Heart left ventricle (tissue), 16 donors: ENCODE measurements around the gene OLAH. TPM values are rescaled to one million over a fixed set of nuclear protein-coding genes. Genes with fewer than 3 reads are reported as not detected.

Source experiments
- ATAC-seq, 4 donors: fragments of 200-7000 bp; cut with Tn5 transposase; one replicate each; pipeline ENCODE4 v1.9.1; 2020 to 2022; ENCODE audit warnings: moderate library complexity in 4 of 4, mild to moderate bottlenecking in 3 of 4, moderate number of reproducible peaks in 1 of 4
- DNase-seq, 5 donors: peaks; one replicate each; pipeline ENCODE4 v3.0.0-alpha.2; 2020
- H3K27ac ChIP-seq, 12 donors: fragments of 200-600 bp; sonication (generic) in 4 of 12; one replicate each; pipeline versions ENCODE4 v1.5.0 to v1.8.0; 2016 to 2022; ENCODE audit warnings: mild to moderate bottlenecking in 2 of 12
- H3K27me3 ChIP-seq, 9 donors: fragments of 200-600 bp; sonication (generic) in 2 of 9; one replicate each; pipeline versions ENCODE4 v1.5.1 to v1.8.0; 2016 to 2022; ENCODE audit warnings: mild to moderate bottlenecking in 3 of 9
- H3K36me3 ChIP-seq, 9 donors: fragments of 200-600 bp; sonication (generic) in 2 of 9; one replicate each; pipeline versions ENCODE4 v1.5.0 to v1.8.0; 2018 to 2022; ENCODE audit warnings: mild to moderate bottlenecking in 2 of 9
- H3K4me1 ChIP-seq, 12 donors: fragments of 200-600 bp; sonication (generic) in 4 of 12; one replicate each; pipeline versions ENCODE4 v1.5.0 to v1.8.0; 2016 to 2022; ENCODE audit warnings: mild to moderate bottlenecking in 3 of 12
- H3K4me3 ChIP-seq, 12 donors: fragments of 200-600 bp; sonication (generic) in 4 of 12; one replicate each; pipeline versions ENCODE4 v1.5.0 to v1.8.0; 2017 to 2022; ENCODE audit warnings: mild to moderate bottlenecking in 9 of 12, moderate library complexity in 4 of 12
- H3K9me3 ChIP-seq, 12 donors: fragments of 200-600 bp; sonication (generic) in 4 of 12; one replicate each; pipeline versions ENCODE4 v1.5.0 to v1.8.0; 2016 to 2022; ENCODE audit warnings: mild to moderate bottlenecking in 1 of 12
- POLR2A ChIP-seq, 2 donors: fragments of 450-650 bp; IDR thresholded peaks; one replicate each; pipeline ENCODE4 v1.6.1; 2017; ENCODE audit warnings: antibody characterized with exemption in 2 of 2, mild to moderate bottlenecking in 2 of 2, moderate library complexity in 2 of 2
- WGBS, 4 donors: extraction: QIAGEN DNeasy Blood & Tissue Kit in 2 of 4; methylation state at CpG; one replicate each; pipeline versions ENCODE4 v1.1.5 to v1.1.7; 2013 to 2018; 5-methylcytosine and 5-hydroxymethylcytosine counted together
- intact Hi-C, 10 donors: fragments of 100-400 bp; cut with DNase I; formaldehyde crosslinking; loops; one replicate each; pipeline versions ENCODE4 v1.11.1 to v1.14.2; 2022
- polyA plus RNA-seq, 2 donors: library from polyadenylated mRNA; stranded (reverse); fragments of 200-250 nt; gene quantifications; one replicate each; pipeline ENCODE4 v1.2.3, GENCODE V29; 2013
- total RNA-seq, 9 donors: library from RNA; depleted of rRNA in 2 of 9; stranded (reverse); fragments of >200 nt in 2 of 9; fragmentation: NEBNext Ultra II Directional in 3 of 9; extraction: Animal tissue kit (Norgen Biotek cat#: 25700) in 3 of 9; gene quantifications; one replicate each; pipeline versions ENCODE4 v1.1.0 to v1.2.4, GENCODE V29; 2016 to 2023
- TF ChIP-seq, protein P1 (sequence below), 12 donors: fragments of 200-600 bp; sonication (generic) in 4 of 12; IDR thresholded peaks; one replicate each; pipeline versions ENCODE4 v1.5.0 to v1.8.0; 2018 to 2022; ENCODE audit warnings: antibody characterized with exemption in 12 of 12, mild to moderate bottlenecking in 5 of 12
- donor health status: ischemic (EF 13 %, LVEDD 7.1; RV severe dilation, severe dysfunction).
- donor health status: healthy with polysubstance abuse.
- donor health status: DM: no; HTN: yes; CAD: no.
- donor health status: DM: no; HTN: no; CAD: no.
- donor health status: ischemic (EF 25% LVEDD 6.9; RV normal size, moderate dysfunction).
- donor health status: ischemic (EF 25% LVEDD 5.7; RV mildly dilated, moderate dysfunction).
- donor health status: healthy.
- donor health status: DM: yes; HTN: yes; CAD: no.
- donor health status: ischemic (EF 35%, LVEDD 5.7; RV mildly dilated, moderate dysfunction).
- donor health status: nonischemic (EF 11% LVEDD 7.7; RV severe dilation, severe dysfunction).
- donor health status: DM: yes; HTN: yes; CAD: no.
- donor health status: PGD.
- donor health status: ischemic (EF 29% LVEDD 5.4; RV normal size, mild dysfunction).
- donor health status: nonischemic (EF 23%, LVEDD 6.1; RV moderate dilation, normal function).

The OLAH gene
- total and polyA plus RNA-seq, 11 donors = 0.44 to 0.54 TPM; not detected in 9

GRCh38 chr10:15118615-15119014, 74.9 kb downstream of the OLAH start:
- DNase-seq (no peak), ATAC-seq (no peak)
- Histone ChIP-seq H3K9me3 (peaks cover 0 to 12% (median 0%) of the 10 kb centered on the region in 12 donors), H3K4me1 (peaks cover 0 to under 1% (median 0%) of the 10 kb centered on the region in 12 donors), H3K36me3 (peaks cover 0 to 94% (median 61%) of the 10 kb centered on the region in 9 donors), H3K27ac (no peak overlapping the region), H3K4me3 (no peak overlapping the region), H3K27me3 (no peaks in the 10 kb centered on the region)
- intact Hi-C loops = no loop called here
- TF ChIP-seq, protein P1, sequence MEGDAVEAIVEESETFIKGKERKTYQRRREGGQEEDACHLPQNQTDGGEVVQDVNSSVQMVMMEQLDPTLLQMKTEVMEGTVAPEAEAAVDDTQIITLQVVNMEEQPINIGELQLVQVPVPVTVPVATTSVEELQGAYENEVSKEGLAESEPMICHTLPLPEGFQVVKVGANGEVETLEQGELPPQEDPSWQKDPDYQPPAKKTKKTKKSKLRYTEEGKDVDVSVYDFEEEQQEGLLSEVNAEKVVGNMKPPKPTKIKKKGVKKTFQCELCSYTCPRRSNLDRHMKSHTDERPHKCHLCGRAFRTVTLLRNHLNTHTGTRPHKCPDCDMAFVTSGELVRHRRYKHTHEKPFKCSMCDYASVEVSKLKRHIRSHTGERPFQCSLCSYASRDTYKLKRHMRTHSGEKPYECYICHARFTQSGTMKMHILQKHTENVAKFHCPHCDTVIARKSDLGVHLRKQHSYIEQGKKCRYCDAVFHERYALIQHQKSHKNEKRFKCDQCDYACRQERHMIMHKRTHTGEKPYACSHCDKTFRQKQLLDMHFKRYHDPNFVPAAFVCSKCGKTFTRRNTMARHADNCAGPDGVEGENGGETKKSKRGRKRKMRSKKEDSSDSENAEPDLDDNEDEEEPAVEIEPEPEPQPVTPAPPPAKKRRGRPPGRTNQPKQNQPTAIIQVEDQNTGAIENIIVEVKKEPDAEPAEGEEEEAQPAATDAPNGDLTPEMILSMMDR (IDR thresholded peaks at IDR 0.05) = no peak
- no peak for TF ChIP-seq POLR2A (IDR thresholded peaks at IDR 0.05)
- 82 to 89% (median 86%) methylated on average over 1 of the region's 1 CpG for WGBS, 4 donors

- H3K4me1 ChIP-seq = peaks cover 0 to 2% (median 0%) of the 10 kb centered on the region in 12 donors
- 92 to 98% (median 95%) methylated on average over 5 of the region's 5 CpGs for WGBS, 4 donors
- no peaks in the 10 kb centered on the region for H3K27me3 ChIP-seq
- TF ChIP-seq POLR2A (IDR thresholded peaks at IDR 0.05) = no peak
- TF ChIP-seq, protein P1 (IDR thresholded peaks at IDR 0.05) = no peak
- peaks cover 0 to 96% (median 62%) of the 10 kb centered on the region in 9 donors for H3K36me3 ChIP-seq
- H3K27ac ChIP-seq = no peak overlapping the region
- H3K4me3 ChIP-seq = no peak overlapping the region
- H3K9me3 ChIP-seq = peaks cover 0 to 12% (median 0%) of the 10 kb centered on the region in 12 donors
- DNase-seq = no peak
- no peak for ATAC-seq
- intact Hi-C loops = no loop called here
These were observed 76.8 kb downstream of the OLAH start for GRCh38 chr10:15120523-15120922.

GRCh38 chr10:15121707-15122106, 78.0 kb downstream of the OLAH start:
- H3K27me3 ChIP-seq = no peaks in the 10 kb centered on the region

GRCh38 chr10:15122477-15123030, 78.8 kb downstream of the OLAH start:
- H3K9me3 ChIP-seq = no peaks in the 10 kb centered on the region
- peaks cover 0 to 95% (median 65%) of the 10 kb centered on the region in 9 donors for H3K36me3 ChIP-seq
- DNase-seq (no peak), ATAC-seq (no peak)
- intact Hi-C loops = no loop called here
- no peak for TF ChIP-seq POLR2A (IDR thresholded peaks at IDR 0.05)
- TF ChIP-seq, protein P1 (IDR thresholded peaks at IDR 0.05) = no peak
- H3K4me1 ChIP-seq = peaks cover 0 to 2% (median 0%) of the 10 kb centered on the region in 12 donors
- H3K27ac ChIP-seq = no peak overlapping the region
- no peaks in the 10 kb centered on the region for H3K27me3 ChIP-seq
- 92 to 95% (median 94%) methylated on average over 9 of the region's 9 CpGs for WGBS, 4 donors
- H3K4me3 ChIP-seq = no peak overlapping the region

More at GRCh38 chr10:15121707-15122106, 78.0 kb downstream of the OLAH start:
- ATAC-seq (no peak), DNase-seq (no peak)
- Histone ChIP-seq H3K4me3 (no peak overlapping the region), H3K36me3 (peaks cover 0 to 97% (median 68%) of the 10 kb centered on the region in 9 donors), H3K4me1 (peaks cover 0 to 2% (median 0%) of the 10 kb centered on the region in 12 donors), H3K9me3 (peaks cover 0 to 2% (median 0%) of the 10 kb centered on the region in 12 donors), H3K27ac (no peak overlapping the region)
- 87 to 98% (median 95%) methylated on average over 1 of the region's 1 CpG for WGBS, 4 donors
- no peak for TF ChIP-seq POLR2A (IDR thresholded peaks at IDR 0.05)
- TF ChIP-seq, protein P1 (IDR thresholded peaks at IDR 0.05) = no peak
- intact Hi-C loops = no loop called here

Other genes with a start within 250 kb of the OLAH start
- 1 to 10 TPM; 1.7 to 5.4 (median 4.1) TPM for gene CDNF, start 205.9 kb upstream of the OLAH start, total RNA-seq
- gene CDNF, start 205.9 kb upstream of the OLAH start, polyA plus RNA-seq = 1 to 10 TPM in 1 of 2 donors, under 1 TPM in 1; 0.61 to 2.8 TPM
- 10 to 100 TPM in 1 of 9 donors, 1 to 10 TPM in 8; 6.2 to 11.1 (median 8.3) TPM for gene HSPA14, start 205.6 kb upstream of the OLAH start, total RNA-seq
- gene HSPA14, start 205.6 kb upstream of the OLAH start, polyA plus RNA-seq = 10 to 100 TPM in 1 of 2 donors, 1 to 10 TPM in 1; 6.8 to 16.9 TPM
- gene MSANTD7, start 205.6 kb upstream of the OLAH start, total RNA-seq = 1 to 10 TPM; 4.5 to 8.1 (median 5.6) TPM
- 1 to 10 TPM; 1.3 to 5.6 TPM for gene MSANTD7, start 205.6 kb upstream of the OLAH start, polyA plus RNA-seq
- gene SUV39H2, start 165.1 kb upstream of the OLAH start, total RNA-seq = 1 to 10 TPM; 1.3 to 8.4 (median 5.5) TPM
- 1 to 10 TPM; 1.7 to 3.2 TPM for gene SUV39H2, start 165.1 kb upstream of the OLAH start, polyA plus RNA-seq
- 1 to 10 TPM; 2.5 to 9.6 (median 5.3) TPM for gene DCLRE1C, start 89.8 kb upstream of the OLAH start, total RNA-seq
- gene DCLRE1C, start 89.8 kb upstream of the OLAH start, polyA plus RNA-seq = 1 to 10 TPM; 2.0 to 5.9 TPM
- gene MEIG1, start 84.6 kb upstream of the OLAH start, total RNA-seq = under 1 TPM in 1 of 9 donors, not detected in 8; 0.85 TPM
- not detected for gene MEIG1, start 84.6 kb upstream of the OLAH start, polyA plus RNA-seq
- 1 to 10 TPM in 1 of 9 donors, not detected in 8; 1.1 TPM for gene ACBD7, start 44.8 kb downstream of the OLAH start, total RNA-seq
- gene ACBD7, start 44.8 kb downstream of the OLAH start, polyA plus RNA-seq = under 1 TPM in 1 of 2 donors, not detected in 1; 0.08 TPM
- gene RPP38, start 53.4 kb downstream of the OLAH start, total RNA-seq = 10 to 100 TPM in 2 of 9 donors, 1 to 10 TPM in 7; 7.2 to 14.4 (median 8.9) TPM
- gene RPP38, start 53.4 kb downstream of the OLAH start, polyA plus RNA-seq = 10 to 100 TPM; 12.3 to 15.5 TPM
- 10 to 100 TPM; 11.6 to 19.0 (median 13.2) TPM for gene NMT2, start 124.8 kb downstream of the OLAH start, total RNA-seq
- gene NMT2, start 124.8 kb downstream of the OLAH start, polyA plus RNA-seq = 1 to 10 TPM; 6.7 to 8.0 TPM